Non-pigmented ciliary epithelial cell (primary cell): ENCODE data around the gene SLC25A22.

ENCODE experiments used
- DNase-seq: peaks from one replicate; pipeline ENCODE4 v3.0.0-alpha.2; 2010; ENCODE audit warnings: low read depth

The SLC25A22 gene

DNA sequence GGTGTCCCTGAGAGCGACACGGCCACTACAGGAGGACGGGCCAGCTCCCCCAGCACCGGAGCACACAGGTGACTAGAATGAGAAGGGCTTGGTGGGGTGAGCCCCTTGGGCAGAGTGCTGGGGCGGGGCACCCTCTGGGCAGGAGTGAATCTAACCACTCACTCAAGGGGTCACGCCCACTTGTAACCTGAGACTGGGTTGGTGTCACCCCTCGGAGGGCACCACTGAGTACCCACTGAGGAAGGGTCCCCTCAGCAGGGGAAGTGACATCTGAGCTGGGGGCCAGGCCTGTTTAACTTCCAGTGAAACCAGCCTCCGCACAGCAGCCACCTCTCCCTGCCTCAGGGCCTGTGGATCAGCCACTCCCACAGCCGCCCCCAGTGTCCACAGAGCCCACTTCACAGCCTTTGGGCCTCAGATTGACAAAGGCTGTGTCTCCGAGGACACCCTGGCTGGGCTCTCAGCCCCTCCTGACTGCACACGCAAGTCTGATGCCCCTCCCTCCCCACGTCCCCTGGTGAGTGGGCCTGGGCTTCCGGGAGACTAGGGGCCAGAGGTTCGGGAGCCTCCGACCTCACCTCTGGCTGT lies 26.4 kb downstream of the SLC25A22 start:
- DNase-seq: no peak

DNA sequence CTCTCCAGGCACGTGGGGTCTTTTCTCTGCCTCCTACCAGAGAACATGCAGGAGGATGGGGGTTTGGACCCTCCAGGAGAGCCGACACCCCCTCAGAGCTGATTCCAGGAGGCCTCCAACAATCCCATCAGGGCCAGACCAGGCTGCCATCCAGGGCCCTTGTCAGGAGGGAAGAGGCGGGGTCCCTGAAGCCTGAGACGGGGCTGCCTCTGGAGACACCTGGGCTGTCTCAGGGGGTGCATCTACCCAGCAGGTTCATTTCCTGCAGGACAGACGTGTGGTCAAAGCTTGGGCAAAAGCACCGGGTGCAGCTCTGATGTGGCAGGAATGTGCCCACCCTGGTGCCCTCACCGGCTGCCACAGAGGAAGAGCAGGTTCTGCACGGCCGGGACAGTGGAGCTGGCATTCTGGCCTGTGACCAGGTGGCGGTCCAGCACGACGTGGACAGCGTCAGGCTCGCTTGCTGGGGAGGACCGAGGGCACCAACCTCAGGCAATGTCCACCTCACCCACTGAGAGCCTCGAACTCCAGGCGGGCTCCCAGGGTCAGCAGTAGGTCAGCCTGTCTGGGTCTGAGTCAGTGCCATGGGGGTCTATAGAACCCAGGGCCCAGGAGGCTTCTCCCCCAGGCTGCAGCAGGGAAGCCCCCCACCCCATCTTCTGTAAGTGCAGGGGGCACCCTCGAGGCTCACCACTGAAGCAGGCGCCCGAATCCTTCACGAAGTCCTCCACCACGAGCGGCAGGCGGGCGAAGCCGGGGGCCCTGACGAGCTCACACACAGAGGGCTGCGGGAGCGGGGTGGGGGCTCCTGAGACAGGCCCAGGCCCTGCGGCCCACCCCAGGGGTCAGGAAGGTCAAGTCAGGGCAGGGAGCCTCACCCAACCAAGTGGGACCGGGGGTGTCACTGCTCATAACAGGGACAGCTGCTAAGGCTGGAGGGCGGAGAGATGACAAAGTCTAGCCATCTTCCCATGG lies 27.2 kb downstream of the SLC25A22 start:
- DNase-seq: no peak

DNA sequence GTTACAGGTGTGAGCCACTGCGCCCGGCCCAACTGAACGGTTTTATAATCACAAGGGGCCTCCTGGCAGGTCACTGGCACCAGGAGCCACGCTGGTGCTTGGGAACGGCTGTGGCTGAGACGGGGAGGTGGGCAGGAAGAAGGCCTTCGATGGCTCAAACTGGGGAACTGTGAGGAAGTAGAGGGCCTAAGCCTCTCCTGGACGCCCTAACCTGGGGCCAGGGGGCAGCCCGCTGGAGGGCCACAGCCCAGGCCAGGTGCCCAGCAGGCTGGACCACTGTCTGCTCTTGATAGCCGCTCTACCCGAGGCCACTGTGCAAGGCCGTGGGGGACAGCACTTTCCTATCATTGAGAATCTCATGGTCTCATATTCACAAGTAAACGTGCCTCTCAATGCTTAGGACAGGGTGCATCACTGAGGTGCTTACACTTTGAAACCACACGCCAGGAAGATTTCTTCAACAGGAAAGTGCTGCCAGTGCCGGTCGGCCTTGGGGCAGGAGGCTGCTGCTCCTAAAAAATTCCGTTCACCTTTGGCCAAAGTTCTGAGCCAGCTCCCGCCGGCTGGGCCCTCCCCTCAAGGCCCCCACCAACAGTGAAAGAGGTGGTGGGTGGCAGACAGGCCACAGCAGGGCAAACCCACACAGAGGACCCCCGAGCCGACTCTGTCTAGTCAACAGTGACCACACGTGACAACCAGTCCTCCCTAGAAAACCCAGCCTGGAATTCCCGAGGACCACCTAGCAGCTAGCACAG lies 28.0 kb downstream of the SLC25A22 start:
- DNase-seq: no peak

DNA sequence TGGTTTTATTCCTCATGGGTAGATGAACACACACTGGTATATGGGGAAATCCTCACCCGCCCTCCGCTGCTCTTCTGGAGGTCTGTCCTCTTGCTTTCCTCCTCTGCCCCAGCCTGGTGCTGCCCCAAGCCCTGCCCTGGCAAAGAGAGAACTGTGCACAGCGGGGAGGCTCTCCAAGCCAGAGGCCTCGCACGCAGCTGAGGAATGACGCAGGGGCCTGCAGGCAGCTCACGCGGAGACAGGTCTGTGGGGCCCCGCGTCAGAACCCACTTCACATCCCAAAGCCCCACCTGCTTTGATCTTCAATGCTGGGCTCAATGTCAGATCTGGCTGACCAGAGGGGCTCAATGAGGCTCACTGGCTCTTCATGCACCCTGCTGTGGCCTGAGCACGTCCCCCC lies 30.8 kb downstream of the SLC25A22 start:
- no peak for DNase-seq

DNA sequence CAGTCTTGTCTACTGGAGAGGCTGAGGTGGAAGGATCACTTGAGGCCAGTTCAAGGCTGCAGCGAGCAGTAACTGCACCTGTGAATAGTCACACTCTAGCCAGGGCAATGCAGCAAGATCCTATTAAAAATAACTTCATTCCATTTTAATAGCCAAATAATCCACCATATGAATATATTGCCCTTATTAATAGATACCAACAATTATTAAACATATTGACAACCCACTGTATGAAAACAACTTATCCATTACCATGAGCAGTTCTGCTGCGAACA lies 31.2 kb downstream of the SLC25A22 start:
- DNase-seq: no peak

DNA sequence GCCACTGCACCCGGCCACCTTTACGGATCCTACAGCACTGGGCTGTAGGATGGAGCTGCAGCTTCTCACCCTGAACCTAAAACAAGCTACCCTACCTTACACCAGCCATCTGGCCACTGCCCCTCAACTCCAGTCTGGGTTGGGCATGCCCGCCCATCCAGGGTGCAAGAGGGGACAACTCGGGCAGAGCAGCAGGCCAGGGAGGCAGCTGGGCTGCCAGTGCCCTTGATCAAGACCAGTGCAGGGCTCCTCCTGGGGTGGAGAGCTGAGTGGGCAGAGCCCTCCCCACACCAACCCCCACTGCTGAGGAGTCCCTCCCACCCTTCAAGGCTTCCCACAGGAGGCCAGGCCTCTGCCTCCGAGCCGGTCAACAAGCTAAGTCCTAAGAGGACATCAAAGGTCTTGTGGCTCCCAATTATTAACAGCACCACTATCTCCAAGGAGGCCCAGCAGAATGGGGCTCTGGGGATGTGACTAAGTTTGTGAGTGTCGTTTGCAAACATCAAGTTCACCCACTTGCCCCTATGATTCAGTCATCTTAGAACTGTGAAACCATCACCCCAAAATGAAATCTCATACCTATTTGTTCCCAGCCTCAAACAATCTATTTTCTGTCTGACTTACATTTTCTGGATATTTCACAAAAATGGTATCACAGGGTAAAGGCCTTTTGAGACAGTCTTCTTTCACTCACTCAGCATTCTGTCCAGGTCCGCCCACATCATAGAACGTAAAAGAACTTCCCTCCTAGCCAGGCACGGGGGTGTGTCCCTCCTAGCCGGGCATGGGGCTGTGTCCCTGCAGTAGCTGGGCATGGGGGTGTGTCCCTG lies 31.8 kb downstream of the SLC25A22 start:
- no peak for DNase-seq

DNA sequence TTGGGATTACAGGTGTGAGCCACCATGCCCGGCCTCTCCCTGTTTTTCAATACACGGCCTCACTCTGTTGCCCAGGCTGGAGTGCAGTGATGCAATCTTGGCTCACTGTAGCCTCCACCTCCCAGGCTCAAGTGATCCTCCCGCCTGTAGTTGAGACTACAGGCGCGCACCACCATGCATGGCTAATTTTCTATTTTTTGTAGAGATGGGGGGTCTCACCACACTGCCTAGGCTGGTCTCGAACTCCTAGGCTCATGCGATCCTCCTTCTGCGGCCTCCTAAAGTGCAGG lies 32.3 kb downstream of the SLC25A22 start:
- DNase-seq: no peak

DNA sequence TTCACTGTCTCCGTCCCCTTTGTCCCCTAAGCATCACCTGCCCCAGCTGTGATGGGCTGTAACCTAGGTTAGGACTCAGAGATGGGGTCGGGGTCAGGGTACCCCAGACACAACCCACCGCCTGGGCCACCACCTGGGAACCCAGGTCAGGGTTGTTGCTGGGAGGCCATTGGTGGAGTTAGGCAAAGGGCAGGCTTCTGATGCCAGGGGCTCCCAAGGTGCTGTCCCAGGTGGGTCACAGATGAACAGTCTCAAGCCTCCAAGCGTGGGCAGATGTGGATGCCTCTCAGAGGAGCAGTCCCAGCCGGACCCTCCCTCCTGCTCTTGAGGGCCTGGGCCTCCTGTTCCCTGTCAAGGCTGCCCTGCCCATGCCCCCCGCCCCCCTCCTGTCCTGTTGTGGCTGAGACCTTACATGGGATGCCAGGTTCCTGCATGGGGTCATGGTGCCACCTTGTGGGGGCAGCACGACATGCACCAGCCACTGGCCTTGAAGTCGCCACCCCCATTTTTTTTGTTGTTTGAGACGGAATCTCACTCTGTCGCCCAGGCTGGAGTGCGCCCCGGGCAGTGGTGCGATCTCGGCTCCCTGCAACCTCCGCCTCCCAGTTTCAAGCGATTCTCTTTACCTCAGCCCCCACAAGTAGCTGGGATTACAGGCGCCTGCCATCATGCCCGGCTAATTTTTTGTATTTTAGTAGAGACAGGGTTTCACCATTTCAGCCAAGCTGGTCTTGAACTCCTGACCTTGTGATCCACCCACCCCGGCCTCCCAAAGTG lies 32.9 kb downstream of the SLC25A22 start:
- DNase-seq: no peak

DNA sequence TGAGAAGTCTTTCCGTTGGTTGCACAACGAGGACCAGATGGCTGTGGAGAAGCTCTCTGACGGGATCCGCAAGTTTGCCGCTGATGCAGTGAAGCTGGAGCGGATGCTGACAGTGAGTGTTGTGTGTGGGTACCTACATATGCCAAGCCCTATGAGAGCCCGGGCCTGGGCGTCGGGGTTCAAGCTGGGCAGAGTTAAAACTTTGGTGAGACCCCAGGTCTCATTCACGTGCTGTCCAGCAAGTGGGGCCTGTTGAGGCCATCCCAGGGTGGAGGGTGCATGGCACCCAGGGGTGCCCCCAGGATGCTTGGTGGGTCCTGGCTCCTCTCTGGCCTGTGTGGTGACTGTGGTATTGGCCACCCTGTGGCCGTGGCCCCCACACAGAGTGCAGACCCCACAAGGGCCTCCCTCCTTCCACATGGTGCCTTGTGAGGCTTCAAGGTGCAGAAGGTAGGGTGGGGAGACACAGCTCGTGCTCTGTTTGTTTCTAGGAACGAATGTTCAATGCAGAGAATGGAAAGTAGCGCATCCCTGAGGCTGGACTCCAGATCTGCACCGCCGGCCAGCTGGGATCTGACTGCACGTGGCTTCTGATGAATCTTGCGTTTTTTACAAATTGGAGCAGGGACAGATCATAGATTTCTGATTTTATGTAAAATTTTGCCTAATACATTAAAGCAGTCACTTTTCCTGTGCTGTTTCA lies 33.6 kb downstream of the SLC25A22 start:
- no peak for DNase-seq

DNA sequence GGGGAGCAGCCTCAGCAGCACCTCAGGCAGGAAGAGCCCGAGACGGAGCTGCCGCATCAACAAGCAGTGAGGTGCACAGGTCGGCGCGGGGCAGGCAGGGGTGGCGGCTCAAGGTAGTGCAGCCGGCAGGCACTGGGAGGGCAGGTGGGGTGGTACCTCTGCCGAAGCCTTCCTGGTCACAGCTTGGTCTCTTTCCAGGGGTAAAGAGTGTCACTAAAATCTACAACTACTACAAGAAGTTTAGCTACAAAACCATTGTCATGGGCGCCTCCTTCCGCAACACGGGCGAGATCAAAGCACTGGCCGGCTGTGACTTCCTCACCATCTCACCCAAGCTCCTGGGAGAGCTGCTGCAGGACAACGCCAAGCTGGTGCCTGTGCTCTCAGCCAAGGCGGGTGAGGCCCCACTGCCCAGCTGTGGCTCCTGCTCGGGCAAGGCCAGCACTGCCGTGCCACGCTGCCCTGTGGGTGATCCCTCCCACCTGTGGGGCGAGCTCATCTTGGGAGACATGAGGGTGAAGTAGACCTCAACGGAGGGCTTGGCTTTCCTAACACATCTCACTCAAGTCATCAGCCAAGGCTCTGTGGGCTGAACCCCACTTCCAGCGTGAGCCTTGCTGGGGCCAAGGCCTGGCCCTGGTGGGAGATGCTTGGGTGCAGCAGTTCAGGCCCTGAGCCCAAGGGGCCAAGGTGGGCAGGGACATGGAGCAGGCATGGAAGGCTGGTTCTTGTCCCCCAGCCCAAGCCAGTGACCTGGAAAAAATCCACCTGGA lies 34.3 kb downstream of the SLC25A22 start:
- no peak for DNase-seq

DNA sequence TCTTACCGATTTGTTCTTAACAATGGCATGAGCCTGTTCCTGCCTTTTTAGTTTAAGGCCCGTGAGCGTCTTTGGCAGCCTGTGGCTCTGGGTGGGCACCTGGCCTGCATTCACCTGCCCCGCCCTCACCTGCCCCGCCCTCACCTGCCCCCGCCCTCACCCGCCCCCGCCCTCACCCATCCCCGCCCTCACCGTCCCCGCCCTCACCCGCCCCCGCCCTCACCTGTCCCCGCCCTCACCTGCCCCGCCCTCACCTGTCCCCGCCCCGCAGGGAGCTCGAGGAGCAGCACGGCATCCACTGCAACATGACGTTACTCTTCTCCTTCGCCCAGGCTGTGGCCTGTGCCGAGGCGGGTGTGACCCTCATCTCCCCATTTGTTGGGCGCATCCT lies 35.0 kb downstream of the SLC25A22 start:
- no peak for DNase-seq

DNA sequence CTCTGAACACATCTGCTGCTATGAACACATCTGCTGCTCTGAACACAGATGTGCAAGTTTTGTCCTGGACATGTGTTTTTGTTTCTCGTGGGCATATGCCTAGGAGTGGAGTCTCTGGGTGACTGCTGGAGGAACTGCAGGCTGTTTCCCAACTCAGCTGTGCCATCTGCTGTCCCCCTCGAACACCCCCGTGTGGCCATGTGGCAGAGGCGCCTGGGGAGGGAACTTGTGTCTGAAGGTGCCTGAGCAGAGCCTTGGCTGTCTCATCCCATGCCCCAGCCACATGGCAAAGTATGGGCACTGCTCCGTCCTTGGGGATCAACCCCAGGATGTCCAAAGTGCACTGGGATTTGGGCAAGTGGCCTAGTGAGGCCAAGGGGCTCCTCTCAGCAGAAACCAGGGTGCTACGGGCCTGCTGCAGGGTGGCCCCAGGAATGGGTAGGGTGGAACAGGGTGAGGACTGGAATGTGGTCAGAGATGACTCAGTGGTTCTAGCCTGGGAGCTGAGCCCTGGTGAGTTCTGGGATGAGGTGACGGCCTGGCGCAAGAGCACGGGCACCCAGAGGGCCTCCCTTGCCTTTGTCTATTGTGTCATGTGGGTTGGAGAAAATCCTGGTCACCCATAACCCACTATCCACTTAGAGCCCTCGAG lies 35.5 kb downstream of the SLC25A22 start:
- DNase-seq: no peak

DNA sequence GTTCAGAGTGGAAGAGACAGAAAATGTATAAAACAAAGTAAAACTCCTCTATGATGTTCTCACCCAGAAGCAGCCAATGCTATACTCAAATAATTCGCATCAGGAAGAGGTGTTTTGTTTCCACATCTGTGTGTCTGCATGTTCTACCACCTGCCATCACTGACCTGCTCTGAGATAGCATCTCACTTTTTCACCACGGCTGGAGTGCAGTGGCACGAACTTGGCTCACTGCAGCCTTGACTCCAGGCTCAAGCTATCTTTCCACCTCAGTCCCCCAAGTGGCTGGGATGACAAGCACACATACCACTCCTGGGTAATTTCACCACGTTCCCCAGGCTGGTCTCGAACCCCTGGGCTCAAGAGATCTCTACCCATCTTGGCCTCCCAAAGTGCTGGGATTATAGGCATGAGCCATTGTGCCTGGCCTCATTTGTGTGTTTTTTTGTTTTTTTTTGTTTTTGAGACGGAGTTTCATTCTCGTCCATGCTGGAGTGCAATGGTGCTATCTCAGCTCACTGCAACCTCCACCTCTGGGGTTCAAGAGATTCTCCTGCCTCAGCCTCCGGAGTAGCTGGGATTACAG lies 36.5 kb downstream of the SLC25A22 start:
- DNase-seq: no peak

DNA sequence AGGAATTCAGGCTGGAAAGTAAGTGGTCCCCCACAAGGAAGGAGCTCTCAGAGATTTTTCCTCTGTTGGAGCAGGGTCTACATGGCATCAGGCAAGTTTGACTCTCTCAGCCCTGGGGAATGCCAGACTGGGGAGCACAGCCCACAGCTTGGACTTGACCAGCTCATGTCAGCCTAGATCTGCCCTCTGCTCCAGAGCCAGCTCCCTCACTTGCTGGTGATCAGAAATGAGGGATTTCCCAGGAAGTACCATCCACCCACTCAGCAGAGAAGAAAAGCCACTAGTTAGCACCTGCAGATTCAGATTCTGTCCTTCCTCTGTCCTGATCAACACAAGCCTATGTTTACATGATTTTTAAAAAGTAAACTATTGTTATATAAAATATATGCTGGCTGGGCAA lies 37.8 kb downstream of the SLC25A22 start:
- no peak for DNase-seq

DNA sequence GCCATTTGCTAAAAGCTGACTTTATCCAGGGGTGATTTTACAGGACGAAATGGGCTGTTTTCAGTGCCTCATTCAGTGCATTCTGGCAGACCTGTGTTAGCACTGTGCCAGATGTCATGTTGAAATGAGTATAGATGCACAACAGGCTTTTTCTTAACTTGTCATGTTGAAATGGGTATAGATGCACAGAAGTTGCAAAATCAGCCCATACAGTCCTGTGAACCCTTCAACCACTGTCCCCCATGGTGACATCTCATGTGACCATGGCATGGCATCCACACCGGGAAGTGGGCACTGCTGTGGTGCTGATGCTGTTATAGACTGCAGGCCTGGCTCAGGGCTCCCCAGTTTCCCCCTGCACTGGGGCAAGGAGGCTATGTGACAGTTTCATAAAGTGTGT lies 48.4 kb downstream of the SLC25A22 start:
- DNase-seq: no peak

DNA sequence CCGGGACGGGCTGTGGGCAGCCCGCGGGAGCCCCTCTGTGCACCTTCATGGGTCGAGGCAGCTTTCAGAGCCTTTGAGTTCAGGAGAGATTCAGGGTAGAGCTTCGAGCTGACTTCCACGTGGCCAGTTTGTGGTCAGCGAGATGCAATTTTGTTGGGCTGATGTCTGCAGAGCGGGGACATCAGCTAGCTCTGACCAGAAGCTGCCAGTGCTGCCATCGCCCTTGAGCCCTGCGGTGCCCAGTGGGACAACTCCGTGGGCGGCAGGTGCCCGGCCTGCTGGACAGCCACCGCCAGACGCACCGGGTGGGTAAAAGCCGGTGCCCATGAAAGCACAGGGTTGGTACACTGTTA lies 50.1 kb downstream of the SLC25A22 start:
- no peak for DNase-seq

DNA sequence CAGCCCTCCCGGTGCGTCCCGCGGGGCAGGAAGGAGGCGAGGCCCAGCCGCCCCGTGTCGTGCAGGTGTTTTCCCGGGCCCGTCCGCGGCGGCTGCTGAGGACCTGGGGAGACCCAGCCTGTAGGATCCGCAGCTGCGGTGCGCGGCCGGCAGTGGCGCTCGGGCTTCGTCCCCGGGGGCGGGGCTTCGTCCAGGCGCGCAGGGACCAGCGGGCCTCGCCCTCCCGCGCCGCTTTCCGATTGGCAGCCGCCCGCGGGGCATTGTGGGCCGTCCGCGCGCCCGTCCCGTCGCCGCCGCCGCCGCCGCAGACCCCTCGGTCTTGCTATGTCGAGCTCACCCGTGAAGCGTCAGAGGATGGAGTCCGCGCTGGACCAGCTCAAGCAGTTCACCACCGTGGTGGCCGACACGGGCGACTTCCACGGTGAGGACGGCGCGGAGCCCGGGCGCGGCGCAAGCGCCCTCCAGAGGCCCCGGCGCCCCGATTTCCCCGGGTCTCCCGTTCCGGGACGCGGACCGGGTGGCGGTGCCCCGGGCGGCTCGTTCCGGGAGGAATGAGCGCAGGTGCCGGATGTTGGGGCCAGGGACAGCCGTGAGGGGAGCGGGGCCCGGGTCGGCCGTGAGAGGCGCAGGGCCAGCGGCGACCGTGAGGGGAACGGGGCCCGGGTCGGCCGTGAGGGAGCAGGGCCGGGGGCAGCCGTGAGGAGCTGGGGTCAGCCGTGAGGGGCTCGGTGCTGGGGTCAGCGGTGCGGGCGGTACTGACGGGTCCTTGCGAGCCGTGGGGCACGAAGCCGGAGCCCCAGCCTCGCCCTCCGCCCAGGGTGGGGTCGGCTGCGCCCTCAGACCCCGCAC lies 50.7 kb downstream of the SLC25A22 start, which contains the start of gene TALDO1:
TSS of gene TALDO1 (plus strand) at position 307 of the 849 bp plus-strand sequence. CDS start at position 325, 18 bp downstream.
- no peak for DNase-seq
